ACC112 (cell line): ENCODE data around the gene SLC39A12.

Source experiments
- H2AFZ ChIP-seq: fragments of 200-600 bp; sonication (generic); one replicate; pipeline ENCODE4 v1.6.0; 2017; ENCODE audit warnings: antibody characterized with exemption, low read length; ENCODE audit not compliant: unreplicated experiment
- H3K27ac ChIP-seq: fragments of 200-600 bp; sonication (generic); 2 replicates; pipeline ENCODE4 v1.5.1; 2014; ENCODE audit warnings: low read depth, mild to moderate bottlenecking, antibody characterized with exemption, low read length, moderate library complexity
- H3K27me3 ChIP-seq: fragments of 200-600 bp; sonication (generic); 2 replicates; pipeline ENCODE4 v1.6.1; 2014; ENCODE audit warnings: mild to moderate bottlenecking, antibody characterized with exemption, low read length, moderate library complexity, mixed read lengths; ENCODE audit not compliant: insufficient read depth
- H3K36me3 ChIP-seq: fragments of 200-600 bp; sonication (generic); 2 replicates; pipeline ENCODE4 v1.6.1; 2016; ENCODE audit warnings: mild to moderate bottlenecking, antibody characterized with exemption, low read length, moderate library complexity, mixed read lengths; ENCODE audit not compliant: insufficient read depth
- H3K4me1 ChIP-seq: fragments of 200-600 bp; sonication (generic); one replicate; pipeline ENCODE4 v1.6.1; 2016; ENCODE audit warnings: low read length, mixed read lengths; ENCODE audit not compliant: insufficient read depth, unreplicated experiment, control insufficient read depth
- H3K4me3 ChIP-seq: fragments of 200-600 bp; sonication (generic); 2 replicates; pipeline ENCODE4 v1.5.1; 2014; ENCODE audit warnings: mild to moderate bottlenecking, low read depth, low read length
- H3K79me2 ChIP-seq: fragments of 200-600 bp; sonication (generic); one replicate; pipeline ENCODE4 v1.6.0; 2016; ENCODE audit warnings: low read length; ENCODE audit not compliant: control insufficient read depth, unreplicated experiment, insufficient read depth

SLC39A12 gene

DNA sequence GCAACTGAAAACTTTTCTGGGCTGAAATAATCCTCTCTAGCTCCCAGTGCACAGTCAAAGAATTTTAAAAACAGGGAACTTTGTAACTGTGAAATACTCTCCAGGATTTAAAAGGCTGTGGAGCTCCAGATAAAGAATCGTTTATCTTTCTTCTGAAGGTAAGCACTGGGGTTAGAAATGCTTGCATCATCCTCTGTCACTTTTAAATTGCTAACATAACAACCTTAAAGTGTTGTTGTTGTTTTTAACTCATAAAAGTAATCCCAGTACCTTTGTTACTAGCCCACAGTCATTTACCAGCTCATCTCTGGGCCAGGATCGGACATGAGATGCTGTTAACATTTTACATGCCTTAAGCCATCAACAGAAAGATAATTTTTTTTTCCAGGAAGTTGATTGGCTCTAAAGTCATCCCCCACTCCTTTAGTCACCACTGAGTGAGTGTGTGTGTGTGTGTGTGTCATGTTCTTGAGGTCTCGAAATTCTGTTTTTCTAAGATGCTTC lies at the start of gene SLC39A12:
SLC39A12 (plus strand) TSS at position 51 of the 504 bp plus-strand sequence. CDS start 1,359 bp downstream, outside the sequence.
- Histone ChIP-seq H3K27me3 (no peaks in the 10 kb centered on the region), H2AFZ (peak within 1 kb of the TSS; percentile 88), H3K4me3 (no peak within 1 kb of the TSS), H3K79me2 (no peaks in the 10 kb centered on the region), H3K4me1 (peaks cover 21% of the 10 kb centered on the region), H3K27ac (peak within 1 kb of the TSS; percentile 42), H3K36me3 (no peaks in the 10 kb centered on the region)

DNA sequence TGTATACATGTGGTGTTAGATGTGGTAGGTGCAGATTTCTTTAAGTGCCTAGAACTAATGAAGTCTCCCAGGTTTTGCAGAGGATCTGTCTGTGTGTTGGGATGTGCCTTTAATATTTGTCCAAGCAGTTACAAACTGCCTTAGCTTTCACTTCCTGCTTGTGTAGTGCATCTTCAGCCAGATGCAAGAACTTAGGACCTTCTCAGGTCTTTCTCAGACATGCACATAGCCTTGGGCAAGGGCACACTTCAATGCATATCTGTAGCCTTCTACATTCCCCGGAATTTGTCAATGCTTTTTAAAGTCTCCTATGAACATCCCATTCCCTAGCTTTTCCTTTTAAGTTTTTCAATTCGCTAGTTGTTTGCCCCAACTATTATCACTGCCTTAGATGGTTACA lies 47.2 kb upstream of the SLC39A12 start:
- Histone ChIP-seq H3K79me2 (no peaks in the 10 kb centered on the region), H3K4me3 (no peak overlapping the region), H3K36me3 (no peaks in the 10 kb centered on the region), H2AFZ (peak overlapping the region; percentile 4), H3K4me1 (peaks cover 16% of the 10 kb centered on the region), H3K27ac (no peak overlapping the region), H3K27me3 (no peaks in the 10 kb centered on the region)

DNA sequence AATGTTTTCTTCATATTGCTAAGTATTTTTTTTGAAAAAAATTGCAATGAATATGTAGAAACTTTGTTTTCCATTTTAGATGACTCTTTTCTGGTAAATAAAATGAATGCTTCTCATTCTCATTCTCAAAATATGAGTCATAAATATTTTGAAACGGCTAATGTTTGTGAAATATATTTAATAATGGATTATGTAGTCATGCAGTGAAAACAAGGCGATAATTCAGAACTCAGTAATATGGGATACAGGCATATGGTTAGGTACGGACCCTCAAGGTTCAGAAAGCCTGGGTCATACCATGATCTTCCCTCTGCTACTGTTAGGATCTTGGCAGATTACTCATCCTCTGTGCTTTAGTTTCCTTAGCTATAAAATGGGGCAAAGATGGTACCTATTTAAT lies 46.2 kb upstream of the SLC39A12 start:
- no peak overlapping the region for H3K4me3 ChIP-seq
- H3K27ac ChIP-seq: no peak overlapping the region
- H3K27me3 ChIP-seq: no peaks in the 10 kb centered on the region
- H3K4me1 ChIP-seq: peaks cover 17% of the 10 kb centered on the region
- no peaks in the 10 kb centered on the region for H3K79me2 ChIP-seq
- no peaks in the 10 kb centered on the region for H3K36me3 ChIP-seq
- H2AFZ ChIP-seq: no peak overlapping the region

DNA sequence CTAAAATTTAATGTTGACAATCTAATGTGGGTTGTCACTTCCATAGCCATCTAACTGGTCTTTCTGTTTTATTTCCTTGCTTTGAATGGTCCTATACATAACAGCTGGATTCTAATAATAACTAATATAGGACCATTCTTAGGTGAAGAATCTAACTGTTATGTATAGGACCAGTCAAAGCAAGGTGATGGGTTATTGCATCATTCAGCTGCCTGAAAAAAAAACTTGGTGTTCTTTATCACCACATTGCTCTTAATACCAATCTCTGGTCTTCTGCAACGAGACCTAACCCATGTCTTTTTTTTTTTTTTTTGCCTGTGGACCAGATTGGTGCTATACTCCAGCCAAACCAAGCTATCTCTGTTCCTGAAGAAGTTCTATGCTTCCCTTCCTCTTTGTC lies 45.7 kb upstream of the SLC39A12 start:
- no peak overlapping the region for H3K27ac ChIP-seq
- H3K4me3 ChIP-seq: no peak overlapping the region
- no peak overlapping the region for H2AFZ ChIP-seq
- H3K36me3 ChIP-seq: no peaks in the 10 kb centered on the region
- no peaks in the 10 kb centered on the region for H3K27me3 ChIP-seq
- no peaks in the 10 kb centered on the region for H3K79me2 ChIP-seq
- peaks cover 20% of the 10 kb centered on the region for H3K4me1 ChIP-seq

DNA sequence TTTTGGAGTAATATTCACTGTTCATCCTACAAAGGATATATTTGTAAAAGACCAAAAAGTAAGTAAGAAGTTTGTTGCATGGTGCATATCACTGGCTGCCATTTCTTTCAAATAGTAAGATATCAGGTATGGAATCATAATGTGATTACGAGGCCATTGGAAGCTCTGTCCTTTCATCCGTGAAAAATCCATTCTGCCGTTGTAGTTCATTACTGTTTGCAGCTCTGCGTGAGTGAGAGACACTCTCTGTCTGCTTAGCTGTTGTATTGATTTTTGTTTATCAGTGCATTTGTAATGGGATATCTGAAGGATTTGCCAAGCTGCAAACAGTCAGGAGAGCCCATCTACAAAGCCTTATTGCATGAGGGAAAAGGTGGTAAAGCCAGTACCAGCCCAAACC lies 44.1 kb upstream of the SLC39A12 start:
- no peak overlapping the region for H3K27ac ChIP-seq
- H3K27me3 ChIP-seq: no peaks in the 10 kb centered on the region
- H2AFZ ChIP-seq: no peak overlapping the region
- no peaks in the 10 kb centered on the region for H3K79me2 ChIP-seq
- H3K4me1 ChIP-seq: peaks cover 20% of the 10 kb centered on the region
- no peak overlapping the region for H3K4me3 ChIP-seq
- H3K36me3 ChIP-seq: no peaks in the 10 kb centered on the region

DNA sequence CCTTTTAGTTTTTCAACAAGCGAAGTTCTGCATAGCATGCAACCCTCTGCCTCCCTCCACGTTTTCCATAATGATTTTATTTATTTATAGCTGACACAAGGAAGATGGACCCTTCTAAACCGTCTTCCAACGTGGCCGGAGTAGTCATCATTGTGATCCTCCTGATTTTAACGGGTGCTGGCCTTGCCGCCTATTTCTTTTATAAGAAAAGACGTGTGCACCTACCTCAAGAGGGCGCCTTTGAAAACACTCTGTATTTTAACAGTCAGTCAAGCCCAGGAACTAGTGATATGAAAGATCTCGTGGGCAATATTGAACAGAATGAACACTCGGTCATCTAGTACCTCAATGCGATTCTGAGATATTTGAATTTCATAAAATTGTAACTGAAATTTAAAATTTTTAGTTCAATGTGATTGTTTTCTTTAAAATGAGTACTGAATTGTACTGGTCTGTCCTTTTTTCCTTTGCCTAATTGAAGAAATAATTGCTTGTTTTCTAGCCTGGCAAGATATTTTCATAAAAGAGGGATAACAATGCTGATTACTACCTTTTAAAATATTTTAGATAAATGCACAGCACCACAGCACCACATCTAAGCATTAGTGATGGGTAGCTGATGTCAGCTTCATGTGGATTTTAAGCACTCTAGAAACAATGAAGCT lies 41.5 kb upstream of the SLC39A12 start:
- Histone ChIP-seq H2AFZ (peak overlapping the region; percentile 96), H3K4me3 (no peak overlapping the region)

DNA sequence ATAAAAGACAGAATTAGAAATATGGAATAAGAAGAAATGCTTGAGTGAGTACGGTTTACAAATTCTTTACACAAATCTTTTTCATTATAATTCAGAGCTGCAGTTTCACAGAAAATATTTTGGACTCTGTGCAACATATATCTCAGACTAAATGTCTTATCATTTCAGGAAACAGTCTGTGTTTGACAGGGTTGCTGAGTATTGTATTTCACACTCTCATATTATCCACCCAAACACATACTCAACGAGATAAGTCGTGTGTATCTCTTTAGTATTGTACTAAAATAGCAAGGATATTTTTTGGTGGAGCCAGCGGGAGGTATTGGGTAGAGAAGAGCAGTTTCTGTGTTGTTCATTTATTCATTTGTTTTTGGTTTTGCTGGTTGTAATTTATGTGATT lies 39.0 kb upstream of the SLC39A12 start:
- no peak overlapping the region for H2AFZ ChIP-seq
- no peak overlapping the region for H3K4me3 ChIP-seq
- H3K79me2 ChIP-seq: no peaks in the 10 kb centered on the region
- no peaks in the 10 kb centered on the region for H3K27me3 ChIP-seq
- peaks cover 4% of the 10 kb centered on the region for H3K4me1 ChIP-seq
- no peaks in the 10 kb centered on the region for H3K36me3 ChIP-seq
- no peak overlapping the region for H3K27ac ChIP-seq

More for the DNA sequence above, 41.5 kb upstream of the SLC39A12 start:
- Histone ChIP-seq H3K27ac (no peak overlapping the region), H3K36me3 (no peaks in the 10 kb centered on the region), H3K79me2 (no peaks in the 10 kb centered on the region), H3K4me1 (peaks cover 12% of the 10 kb centered on the region), H3K27me3 (no peaks in the 10 kb centered on the region)

DNA sequence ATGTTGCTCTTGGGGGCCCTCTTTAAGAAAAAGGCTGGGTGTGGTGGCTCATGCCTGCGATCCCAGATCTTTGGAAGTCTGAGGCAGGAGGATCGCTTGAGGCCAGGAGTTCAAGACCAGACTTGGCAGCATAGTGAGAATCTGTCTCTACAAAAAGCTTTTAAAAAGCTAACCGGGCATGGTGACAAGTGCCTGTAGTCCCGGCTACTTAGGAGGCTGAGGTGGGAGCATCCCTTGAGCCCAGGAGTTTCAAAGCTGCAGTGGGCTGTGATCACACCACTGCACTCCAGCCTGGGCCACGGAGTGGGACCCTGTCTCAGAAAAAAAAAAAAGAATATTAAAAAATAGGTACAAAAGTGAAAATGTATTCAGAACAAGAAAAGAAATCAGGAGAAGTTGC lies 38.1 kb upstream of the SLC39A12 start:
- Histone ChIP-seq H3K4me1 (peaks cover 4% of the 10 kb centered on the region), H3K36me3 (no peaks in the 10 kb centered on the region), H3K4me3 (no peak overlapping the region), H2AFZ (no peak overlapping the region), H3K27me3 (no peaks in the 10 kb centered on the region), H3K79me2 (no peaks in the 10 kb centered on the region), H3K27ac (no peak overlapping the region)

DNA sequence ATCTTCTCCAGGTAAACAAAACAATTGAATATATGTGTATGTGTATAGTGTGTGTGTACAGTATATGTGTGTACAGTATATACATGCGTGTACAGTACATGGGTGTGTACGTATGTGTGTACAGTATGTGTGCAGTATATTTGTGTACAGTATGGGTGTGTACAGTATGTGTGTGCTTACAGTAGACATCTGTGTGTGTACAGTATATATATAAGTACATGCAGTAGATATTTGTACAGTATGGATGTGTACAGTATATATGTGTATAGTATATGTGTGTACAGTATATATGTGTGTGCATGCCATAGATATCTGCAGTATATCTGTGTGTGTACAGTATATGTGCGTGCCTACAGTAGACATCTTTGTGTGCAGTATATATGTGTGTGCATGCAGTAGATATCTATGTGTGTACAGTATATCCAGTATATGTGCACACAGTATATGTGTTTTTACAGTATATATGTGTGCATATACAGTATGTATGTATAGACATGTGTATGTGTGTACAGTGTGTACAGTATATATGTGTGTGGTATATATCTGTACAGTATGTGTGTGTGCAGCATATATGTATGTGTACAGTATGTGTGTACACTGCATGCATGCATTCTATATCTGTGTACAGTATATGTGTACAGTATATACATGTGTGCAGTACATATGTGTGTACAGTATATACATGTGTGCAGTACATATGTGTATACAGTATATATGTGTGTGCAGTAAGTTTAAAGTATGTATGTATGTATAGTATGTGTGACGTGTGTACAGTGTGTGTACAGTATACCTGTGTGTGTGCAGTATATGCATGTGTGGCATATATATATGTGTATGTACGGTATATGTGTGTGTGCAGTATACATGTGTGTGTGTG lies 37.3 kb upstream of the SLC39A12 start:
- Histone ChIP-seq H3K4me3 (no peak overlapping the region), H3K27me3 (no peaks in the 10 kb centered on the region), H3K36me3 (no peaks in the 10 kb centered on the region), H2AFZ (no peak overlapping the region), H3K79me2 (no peaks in the 10 kb centered on the region), H3K4me1 (peaks cover 4% of the 10 kb centered on the region), H3K27ac (no peak overlapping the region)

DNA sequence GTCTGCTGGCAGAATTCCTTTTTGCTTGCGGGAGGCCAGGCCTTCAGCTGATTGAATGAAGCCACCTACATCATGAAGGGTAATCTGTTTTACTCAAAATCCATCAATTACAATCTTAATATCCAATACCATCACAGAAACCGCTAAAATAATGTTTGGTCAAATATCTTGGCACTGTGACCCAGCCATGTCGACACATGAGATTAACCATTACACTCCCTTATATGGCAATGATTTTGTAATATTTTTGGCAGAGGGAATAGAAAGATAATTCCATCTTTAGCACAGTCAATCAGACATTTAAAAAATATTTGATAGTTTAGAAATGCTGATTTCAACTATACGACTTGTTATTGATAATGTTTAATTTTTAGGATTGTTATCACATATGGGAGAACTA lies 36.5 kb upstream of the SLC39A12 start:
- H3K27me3 ChIP-seq: no peaks in the 10 kb centered on the region

More for the DNA sequence above, 36.5 kb upstream of the SLC39A12 start:
- H3K36me3 ChIP-seq: no peaks in the 10 kb centered on the region
- H3K27ac ChIP-seq: no peak overlapping the region
- peaks cover 4% of the 10 kb centered on the region for H3K4me1 ChIP-seq
- H3K4me3 ChIP-seq: no peak overlapping the region
- no peak overlapping the region for H2AFZ ChIP-seq
- H3K79me2 ChIP-seq: no peaks in the 10 kb centered on the region
